ENCODE data around the gene OR2T6.

DNA sequence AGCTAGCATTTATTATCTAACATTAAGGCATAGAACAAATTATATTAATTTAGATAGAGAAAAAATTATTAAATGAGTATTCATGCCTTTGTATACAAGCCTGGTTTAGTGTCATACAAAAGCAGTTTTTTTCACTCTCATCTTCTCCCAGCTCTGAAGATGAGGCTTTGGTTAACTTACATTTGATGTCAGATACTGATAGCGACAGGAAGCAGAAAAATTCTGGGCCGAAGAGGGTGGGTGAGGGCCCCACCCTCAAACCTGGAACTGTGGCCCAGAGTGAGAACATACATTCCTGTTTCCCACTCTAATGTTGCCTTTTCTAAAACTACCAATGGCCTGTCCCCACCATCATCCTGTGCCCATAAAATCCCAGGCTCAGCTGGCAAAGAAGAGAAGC is 42.3 kb downstream of the OR2T6 start:
- TF ChIP-seq POLR2AphosphoS5 (IDR thresholded peaks at IDR 0.05; ENCODE audit: low read depth, low read length): no peak
- TF ChIP-seq, protein P1, sequence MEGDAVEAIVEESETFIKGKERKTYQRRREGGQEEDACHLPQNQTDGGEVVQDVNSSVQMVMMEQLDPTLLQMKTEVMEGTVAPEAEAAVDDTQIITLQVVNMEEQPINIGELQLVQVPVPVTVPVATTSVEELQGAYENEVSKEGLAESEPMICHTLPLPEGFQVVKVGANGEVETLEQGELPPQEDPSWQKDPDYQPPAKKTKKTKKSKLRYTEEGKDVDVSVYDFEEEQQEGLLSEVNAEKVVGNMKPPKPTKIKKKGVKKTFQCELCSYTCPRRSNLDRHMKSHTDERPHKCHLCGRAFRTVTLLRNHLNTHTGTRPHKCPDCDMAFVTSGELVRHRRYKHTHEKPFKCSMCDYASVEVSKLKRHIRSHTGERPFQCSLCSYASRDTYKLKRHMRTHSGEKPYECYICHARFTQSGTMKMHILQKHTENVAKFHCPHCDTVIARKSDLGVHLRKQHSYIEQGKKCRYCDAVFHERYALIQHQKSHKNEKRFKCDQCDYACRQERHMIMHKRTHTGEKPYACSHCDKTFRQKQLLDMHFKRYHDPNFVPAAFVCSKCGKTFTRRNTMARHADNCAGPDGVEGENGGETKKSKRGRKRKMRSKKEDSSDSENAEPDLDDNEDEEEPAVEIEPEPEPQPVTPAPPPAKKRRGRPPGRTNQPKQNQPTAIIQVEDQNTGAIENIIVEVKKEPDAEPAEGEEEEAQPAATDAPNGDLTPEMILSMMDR (IDR thresholded peaks at IDR 0.05): no peak

Measured in Panc1 (cell line).